SJSA1 (cell line): ENCODE data around the gene MTHFD1. TPM values are rescaled to one million over a fixed set of nuclear protein-coding genes. Genes with fewer than 3 reads are reported as not detected.

Source experiments
- DNase-seq, 2 experiments: peaks; one replicate each; pipeline ENCODE4 v3.0.0-alpha.2; 2015 to 2020; ENCODE audit warnings: low spot score in 2 of 2, low read depth in 1 of 2
- H3K27ac ChIP-seq: fragments of 250-450 bp; sonication (Bioruptor Pico); 2 replicates; pipeline ENCODE4 v1.5.1; 2020; ENCODE audit warnings: mild to moderate bottlenecking, moderate library complexity
- H3K27me3 ChIP-seq: fragments of 250-450 bp; sonication (Bioruptor Pico); replicated peaks from 2 replicates; pipeline ENCODE4 v1.5.1; 2020; ENCODE audit warnings: mild to moderate bottlenecking, moderate library complexity
- H3K36me3 ChIP-seq: fragments of 250-450 bp; sonication (Bioruptor Pico); 2 replicates; pipeline ENCODE4 v1.5.1; 2020; ENCODE audit warnings: mild to moderate bottlenecking
- H3K4me1 ChIP-seq: fragments of 250-450 bp; sonication (Bioruptor Pico); replicated peaks from 2 replicates; pipeline ENCODE4 v1.6.1; 2021; ENCODE audit warnings: mild to moderate bottlenecking
- H3K4me3 ChIP-seq: fragments of 250-450 bp; sonication (Bioruptor Pico); 2 replicates; pipeline ENCODE4 v1.5.1; 2020; ENCODE audit warnings: mild to moderate bottlenecking
- H3K9me3 ChIP-seq: fragments of 250-450 bp; sonication (Bioruptor Pico); replicated peaks from 2 replicates; pipeline ENCODE4 v1.5.1; 2020; ENCODE audit warnings: mild to moderate bottlenecking
- total RNA-seq: library from RNA; depleted of rRNA; stranded (reverse); fragments of >200 nt; shearing (Covaris generic); gene quantifications from 2 replicates; pipeline ENCODE4 v1.2.3, GENCODE V29; 2014

Gene MTHFD1
- total RNA-seq, 1 experiment from 2014 or later: 56.6 TPM

GRCh38 chr14:64417055-64417770 is 29.1 kb downstream of the MTHFD1 start:
- H3K27ac ChIP-seq: no peak overlapping the region
- H3K27me3 ChIP-seq: no peaks in the 10 kb centered on the region
- no peak overlapping the region for H3K4me3 ChIP-seq
- no peak for DNase-seq
- H3K9me3 ChIP-seq: no peaks in the 10 kb centered on the region
- H3K36me3 ChIP-seq: peaks cover 82% of the 10 kb centered on the region
- H3K4me1 ChIP-seq: peaks cover 19% of the 10 kb centered on the region

GRCh38 chr14:64417771-64418125 is 29.6 kb downstream of the MTHFD1 start:
- Histone ChIP-seq H3K27ac (no peak overlapping the region), H3K4me3 (no peak overlapping the region)
- no peak for DNase-seq

GRCh38 chr14:64419003-64419402 is 30.9 kb downstream of the MTHFD1 start:
- Histone ChIP-seq H3K27me3 (no peaks in the 10 kb centered on the region), H3K4me1 (peaks cover 31% of the 10 kb centered on the region), H3K9me3 (no peaks in the 10 kb centered on the region), H3K27ac (no peak overlapping the region), H3K36me3 (peaks cover 79% of the 10 kb centered on the region), H3K4me3 (no peak overlapping the region)
- no peak for DNase-seq

More at GRCh38 chr14:64417771-64418125, 29.6 kb downstream of the MTHFD1 start:
- Histone ChIP-seq H3K4me1 (peaks cover 24% of the 10 kb centered on the region), H3K9me3 (no peaks in the 10 kb centered on the region), H3K36me3 (peaks cover 84% of the 10 kb centered on the region), H3K27me3 (no peaks in the 10 kb centered on the region)

- H3K27ac ChIP-seq: peak overlapping the region; percentile 76
- no peak overlapping the region for H3K4me3 ChIP-seq
- no peaks in the 10 kb centered on the region for H3K27me3 ChIP-seq
- H3K36me3 ChIP-seq: peaks cover 79% of the 10 kb centered on the region
- H3K4me1 ChIP-seq: peaks cover 40% of the 10 kb centered on the region
- H3K9me3 ChIP-seq: no peaks in the 10 kb centered on the region
- peak; percentile 79 for DNase-seq
Measured at GRCh38 chr14:64421166-64421565, 33.0 kb downstream of the MTHFD1 start.

GRCh38 chr14:64422005-64422404 is 33.9 kb downstream of the MTHFD1 start:
- H3K36me3 ChIP-seq: peaks cover 79% of the 10 kb centered on the region
- H3K4me3 ChIP-seq: no peak overlapping the region
- peaks cover 40% of the 10 kb centered on the region for H3K4me1 ChIP-seq
- H3K9me3 ChIP-seq: no peaks in the 10 kb centered on the region
- H3K27me3 ChIP-seq: no peaks in the 10 kb centered on the region
- DNase-seq: no peak
- no peak overlapping the region for H3K27ac ChIP-seq

GRCh38 chr14:64422756-64423155 is 34.6 kb downstream of the MTHFD1 start:
- H3K4me1 ChIP-seq: peaks cover 40% of the 10 kb centered on the region
- H3K36me3 ChIP-seq: peaks cover 79% of the 10 kb centered on the region
- H3K9me3 ChIP-seq: no peaks in the 10 kb centered on the region
- no peak overlapping the region for H3K27ac ChIP-seq
- H3K4me3 ChIP-seq: no peak overlapping the region
- DNase-seq: no peak
- no peaks in the 10 kb centered on the region for H3K27me3 ChIP-seq

- H3K9me3 ChIP-seq: no peaks in the 10 kb centered on the region
- H3K27ac ChIP-seq: no peak overlapping the region
- peaks cover 78% of the 10 kb centered on the region for H3K36me3 ChIP-seq
- H3K4me3 ChIP-seq: no peak overlapping the region
- peak; percentile 66 to 79 for DNase-seq
- peaks cover 40% of the 10 kb centered on the region for H3K4me1 ChIP-seq
- no peaks in the 10 kb centered on the region for H3K27me3 ChIP-seq
Measured at GRCh38 chr14:64423987-64424386, 35.8 kb downstream of the MTHFD1 start.

- H3K4me3 ChIP-seq: no peak overlapping the region
- H3K27ac ChIP-seq: no peak overlapping the region
- H3K36me3 ChIP-seq: peaks cover 82% of the 10 kb centered on the region
- H3K27me3 ChIP-seq: no peaks in the 10 kb centered on the region
- no peaks in the 10 kb centered on the region for H3K9me3 ChIP-seq
- peaks cover 32% of the 10 kb centered on the region for H3K4me1 ChIP-seq
- DNase-seq: no peak
Measured at GRCh38 chr14:64434528-64434927, 46.4 kb downstream of the MTHFD1 start.

- no peaks in the 10 kb centered on the region for H3K9me3 ChIP-seq
- H3K4me1 ChIP-seq: peaks cover 33% of the 10 kb centered on the region
- H3K27me3 ChIP-seq: no peaks in the 10 kb centered on the region
- peak; percentile 75 to 93 for DNase-seq
- peaks cover 79% of the 10 kb centered on the region for H3K36me3 ChIP-seq
- H3K27ac ChIP-seq: peak overlapping the region; percentile 92
- no peak overlapping the region for H3K4me3 ChIP-seq
Measured at GRCh38 chr14:64438181-64438841, 50.2 kb downstream of the MTHFD1 start.

- Histone ChIP-seq H3K9me3 (no peaks in the 10 kb centered on the region), H3K36me3 (peaks cover 83% of the 10 kb centered on the region), H3K27ac (peak overlapping the region; percentile 92), H3K4me1 (peaks cover 33% of the 10 kb centered on the region), H3K4me3 (no peak overlapping the region), H3K27me3 (no peaks in the 10 kb centered on the region)
- DNase-seq: no peak
Measured at GRCh38 chr14:64439141-64439540, 51.0 kb downstream of the MTHFD1 start.

- no peak for DNase-seq
Measured at GRCh38 chr14:64440494-64440893, 52.3 kb downstream of the MTHFD1 start.

GRCh38 chr14:64442300-64442988 is 54.3 kb downstream of the MTHFD1 start:
- Histone ChIP-seq H3K27ac (no peak overlapping the region), H3K4me3 (no peak overlapping the region), H3K4me1 (peaks cover 41% of the 10 kb centered on the region), H3K36me3 (peaks cover 72% of the 10 kb centered on the region), H3K27me3 (no peaks in the 10 kb centered on the region), H3K9me3 (no peaks in the 10 kb centered on the region)
- DNase-seq: no peak

More at GRCh38 chr14:64440494-64440893, 52.3 kb downstream of the MTHFD1 start:
- H3K4me1 ChIP-seq: peaks cover 45% of the 10 kb centered on the region
- H3K36me3 ChIP-seq: peaks cover 85% of the 10 kb centered on the region
- H3K9me3 ChIP-seq: no peaks in the 10 kb centered on the region
- no peak overlapping the region for H3K27ac ChIP-seq
- no peaks in the 10 kb centered on the region for H3K27me3 ChIP-seq
- H3K4me3 ChIP-seq: no peak overlapping the region

GRCh38 chr14:64444140-64444539 is 56.0 kb downstream of the MTHFD1 start:
- H3K4me3 ChIP-seq: no peak overlapping the region
- no peaks in the 10 kb centered on the region for H3K27me3 ChIP-seq
- H3K36me3 ChIP-seq: peaks cover 75% of the 10 kb centered on the region
- H3K4me1 ChIP-seq: peaks cover 28% of the 10 kb centered on the region
- no peak for DNase-seq
- no peak overlapping the region for H3K27ac ChIP-seq
- H3K9me3 ChIP-seq: no peaks in the 10 kb centered on the region
